Fibroblast of villous mesenchyme (primary cell): ENCODE measurements around the gene PDGFRB. TPM values are rescaled to one million over a fixed set of nuclear protein-coding genes. Genes with fewer than 3 reads are reported as not detected.
A peak's percentile ranks its signal among the peaks of the same experiment; 100 is the strongest.

Source experiments
- DNase-seq: peaks from one replicate; pipeline ENCODE4 v3.0.0-alpha.2; 2010; ENCODE audit warnings: low read depth
- H3K4me3 ChIP-seq: 2 replicates; pipeline ENCODE4 v1.5.1; 2011; ENCODE audit warnings: low read depth, mild to moderate bottlenecking, low read length
- CTCF ChIP-seq: IDR thresholded peaks from 2 replicates; pipeline ENCODE4 v1.5.1; 2012; ENCODE audit warnings: low read depth, mild to moderate bottlenecking, low read length; ENCODE audit not compliant: insufficient read depth
- total RNA-seq: library from RNA; depleted of rRNA; stranded (reverse); fragments of >200 nt; gene quantifications from 2 replicates; pipeline ENCODE4 v1.2.3, GENCODE V29; 2012

The PDGFRB gene
- total RNA-seq, 1 donor, result 341 TPM

GRCh38 chr5:150178262-150178661 is 22.6 kb upstream of the PDGFRB start:
- H3K4me3 ChIP-seq, result no peak overlapping the region
- no peak for DNase-seq
- TF ChIP-seq CTCF, result no peak

- TF ChIP-seq CTCF, result no peak
- H3K4me3 ChIP-seq, result no peak overlapping the region
- DNase-seq, result no peak
Observed at GRCh38 chr5:150177721-150178120, 22.1 kb upstream of the PDGFRB start.

GRCh38 chr5:150176745-150177477 is 21.3 kb upstream of the PDGFRB start:
- no peak for DNase-seq
- TF ChIP-seq CTCF, result no peak
- H3K4me3 ChIP-seq, result no peak overlapping the region

GRCh38 chr5:150175536-150175935 is 19.9 kb upstream of the PDGFRB start:
- peak; percentile 75 for TF ChIP-seq CTCF
- DNase-seq, result peak; percentile 57
- H3K4me3 ChIP-seq, result no peak overlapping the region

- DNase-seq, result no peak
- no peak overlapping the region for H3K4me3 ChIP-seq
- no peak for TF ChIP-seq CTCF
Observed at GRCh38 chr5:150175076-150175475, 19.4 kb upstream of the PDGFRB start.

GRCh38 chr5:150174285-150174684 is 18.6 kb upstream of the PDGFRB start:
- no peak for DNase-seq
- TF ChIP-seq CTCF, result no peak
- no peak overlapping the region for H3K4me3 ChIP-seq

GRCh38 chr5:150173161-150173560 is 17.5 kb upstream of the PDGFRB start:
- no peak for TF ChIP-seq CTCF
- H3K4me3 ChIP-seq, result no peak overlapping the region
- no peak for DNase-seq
